ENCODE measurements around the gene RHOF. TPM values are rescaled to one million over a fixed set of nuclear protein-coding genes. Genes with fewer than 3 reads are reported as not detected.
A peak's percentile ranks its signal among the peaks of the same experiment; 100 is the strongest.

The RHOF gene
- total RNA-seq, 1 experiment from 2014 or later, result 1.6 TPM

- peak in 1 of 2 experiments; percentile 28 for DNase-seq (ENCODE audit: low read depth in 1 of 2, low spot score in 2 of 2)
- peaks cover 43% of the 10 kb centered on the region for H3K4me1 ChIP-seq (replicated peaks)
- H3K27me3 ChIP-seq (replicated peaks), result no peaks in the 10 kb centered on the region
- no peaks in the 10 kb centered on the region for H3K9me3 ChIP-seq (replicated peaks)
- peak overlapping the region; percentile 38 for H3K27ac ChIP-seq
- H3K36me3 ChIP-seq, result peaks cover 39% of the 10 kb centered on the region
- H3K4me3 ChIP-seq, result peak overlapping the region; percentile 53
Measured at GRCh38 chr12:121804417-121805111, 11.1 kb upstream of the RHOF start.

GRCh38 chr12:121803861-121804416 is 10.5 kb upstream of the RHOF start, which contains the start of gene SETD1B:
Gene SETD1B, plus strand, starts transcription at chr12:121804009. Its CDS starts 729 bp downstream, at chr12:121804738.
- H3K27me3 ChIP-seq (replicated peaks), result no peaks in the 10 kb centered on the region
- peaks cover 48% of the 10 kb centered on the region for H3K4me1 ChIP-seq (replicated peaks)
- peak; percentile 17 to 66 for DNase-seq (ENCODE audit: low read depth in 1 of 2, low spot score in 2 of 2)
- peaks cover 37% of the 10 kb centered on the region for H3K36me3 ChIP-seq
- no peaks in the 10 kb centered on the region for H3K9me3 ChIP-seq (replicated peaks)
- H3K4me3 ChIP-seq, result peak within 1 kb of the TSS; percentile 53
- H3K27ac ChIP-seq, result peak within 1 kb of the TSS; percentile 99

- peak; percentile 86 to 98 for DNase-seq (ENCODE audit: low read depth in 1 of 2, low spot score in 2 of 2)
- H3K4me3 ChIP-seq, result peak overlapping the region; percentile 53
- H3K27ac ChIP-seq, result peak overlapping the region; percentile 99
- H3K4me1 ChIP-seq (replicated peaks), result peaks cover 57% of the 10 kb centered on the region
- H3K27me3 ChIP-seq (replicated peaks), result no peaks in the 10 kb centered on the region
- H3K9me3 ChIP-seq (replicated peaks), result no peaks in the 10 kb centered on the region
- peaks cover 37% of the 10 kb centered on the region for H3K36me3 ChIP-seq
Measured at GRCh38 chr12:121802843-121803698, 9.6 kb upstream of the RHOF start.

- peak overlapping the region; percentile 99 for H3K27ac ChIP-seq
- no peaks in the 10 kb centered on the region for H3K9me3 ChIP-seq (replicated peaks)
- no peaks in the 10 kb centered on the region for H3K27me3 ChIP-seq (replicated peaks)
- H3K4me1 ChIP-seq (replicated peaks), result peaks cover 58% of the 10 kb centered on the region
- H3K36me3 ChIP-seq, result peaks cover 36% of the 10 kb centered on the region
- no peak for DNase-seq (ENCODE audit: low read depth in 1 of 2, low spot score in 2 of 2)
- peak overlapping the region; percentile 53 for H3K4me3 ChIP-seq
Measured at GRCh38 chr12:121802485-121802842, 9.0 kb upstream of the RHOF start.

GRCh38 chr12:121801595-121802484 is 8.4 kb upstream of the RHOF start:
- peak in 1 of 2 experiments; percentile 66 for DNase-seq (ENCODE audit: low read depth in 1 of 2, low spot score in 2 of 2)
- Histone ChIP-seq H3K4me3 (peak overlapping the region; percentile 53), H3K27ac (peak overlapping the region; percentile 99), H3K9me3 (replicated peaks) (no peaks in the 10 kb centered on the region), H3K4me1 (replicated peaks) (peaks cover 56% of the 10 kb centered on the region), H3K36me3 (peaks cover 40% of the 10 kb centered on the region), H3K27me3 (replicated peaks) (no peaks in the 10 kb centered on the region)

GRCh38 chr12:121800694-121801594 is 7.5 kb upstream of the RHOF start:
- Histone ChIP-seq H3K4me3 (peak overlapping the region; percentile 53), H3K27me3 (replicated peaks) (no peaks in the 10 kb centered on the region), H3K9me3 (replicated peaks) (no peaks in the 10 kb centered on the region), H3K36me3 (peaks cover 38% of the 10 kb centered on the region), H3K4me1 (replicated peaks) (peaks cover 47% of the 10 kb centered on the region), H3K27ac (peak overlapping the region; percentile 99)
- peak; percentile 78 to 83 for DNase-seq (ENCODE audit: low read depth in 1 of 2, low spot score in 2 of 2)

- no peaks in the 10 kb centered on the region for H3K27me3 ChIP-seq (replicated peaks)
- H3K36me3 ChIP-seq, result peaks cover 42% of the 10 kb centered on the region
- DNase-seq (ENCODE audit: low read depth in 1 of 2, low spot score in 2 of 2), result peak; percentile 93 to 95
- H3K9me3 ChIP-seq (replicated peaks), result no peaks in the 10 kb centered on the region
- H3K4me1 ChIP-seq (replicated peaks), result peaks cover 49% of the 10 kb centered on the region
- H3K4me3 ChIP-seq, result peak overlapping the region; percentile 53
- H3K27ac ChIP-seq, result peak overlapping the region; percentile 99
Measured at GRCh38 chr12:121799842-121800693, 6.6 kb upstream of the RHOF start.

- Histone ChIP-seq H3K27me3 (replicated peaks) (no peaks in the 10 kb centered on the region), H3K4me3 (peak overlapping the region; percentile 53), H3K36me3 (peaks cover 42% of the 10 kb centered on the region), H3K4me1 (replicated peaks) (peaks cover 57% of the 10 kb centered on the region), H3K27ac (peak overlapping the region; percentile 99), H3K9me3 (replicated peaks) (no peaks in the 10 kb centered on the region)
- DNase-seq (ENCODE audit: low read depth in 1 of 2, low spot score in 2 of 2), result peak in 1 of 2 experiments; percentile 69
Measured at GRCh38 chr12:121799156-121799841, 5.8 kb upstream of the RHOF start.

- H3K36me3 ChIP-seq, result peaks cover 42% of the 10 kb centered on the region
- no peaks in the 10 kb centered on the region for H3K9me3 ChIP-seq (replicated peaks)
- no peak overlapping the region for H3K27ac ChIP-seq
- peaks cover 62% of the 10 kb centered on the region for H3K4me1 ChIP-seq (replicated peaks)
- DNase-seq (ENCODE audit: low read depth in 1 of 2, low spot score in 2 of 2), result no peak
- no peaks in the 10 kb centered on the region for H3K27me3 ChIP-seq (replicated peaks)
- H3K4me3 ChIP-seq, result no peak overlapping the region
Measured at GRCh38 chr12:121798787-121799155, 5.3 kb upstream of the RHOF start.

GRCh38 chr12:121797937-121798786 is 4.7 kb upstream of the RHOF start:
- no peak for DNase-seq (ENCODE audit: low read depth in 1 of 2, low spot score in 2 of 2)
- Histone ChIP-seq H3K27ac (no peak overlapping the region), H3K4me1 (replicated peaks) (peaks cover 68% of the 10 kb centered on the region), H3K36me3 (peaks cover 42% of the 10 kb centered on the region), H3K4me3 (no peak overlapping the region), H3K27me3 (replicated peaks) (no peaks in the 10 kb centered on the region), H3K9me3 (replicated peaks) (0 out of 2 replicates have a peak, but pooled peaks cover 2% of the 10 kb centered on the region)
